H9 (cell line): ENCODE data around the gene ZNF732. TPM values are rescaled to one million over a fixed set of nuclear protein-coding genes. Genes with fewer than 3 reads are reported as not detected.

Source experiments
- DNase-seq: peaks from one replicate; pipeline ENCODE4 v3.0.0-alpha.2; 2017
- H2AFZ ChIP-seq: one replicate; pipeline ENCODE4 v1.6.1; 2013; ENCODE audit warnings: mild to moderate bottlenecking, low read length, control low read depth, moderate library complexity
- H2AK5ac ChIP-seq: 2 replicates; pipeline ENCODE4 v1.6.1; 2013; ENCODE audit warnings: low read length, control low read depth, mixed read lengths; ENCODE audit not compliant: insufficient read length
- H2BK120ac ChIP-seq: one replicate; pipeline ENCODE4 v1.6.1; 2013; ENCODE audit warnings: low read depth, mild to moderate bottlenecking, low read length, control low read depth, inconsistent platforms; ENCODE audit not compliant: poor library complexity, severe bottlenecking
- H2BK12ac ChIP-seq: 2 replicates; pipeline ENCODE4 v1.6.1; 2013; ENCODE audit warnings: low read length, control low read depth, mixed read lengths, low read depth; ENCODE audit not compliant: insufficient read length
- H2BK15ac ChIP-seq: 2 replicates; pipeline ENCODE4 v1.6.1; 2013; ENCODE audit warnings: low read depth, low read length, control low read depth
- H2BK20ac ChIP-seq: one replicate; pipeline ENCODE4 v1.6.1; 2013; ENCODE audit warnings: low read depth, mild to moderate bottlenecking, low read length, control low read depth, inconsistent platforms; ENCODE audit not compliant: poor library complexity, severe bottlenecking
- H2BK5ac ChIP-seq: 2 replicates; pipeline ENCODE4 v1.6.1; 2013; ENCODE audit warnings: low read length, control low read depth, mixed read lengths; ENCODE audit not compliant: insufficient read length
- H3K14ac ChIP-seq: 2 replicates; pipeline ENCODE4 v1.6.1; 2013; ENCODE audit warnings: low read length, control low read depth; ENCODE audit not compliant: insufficient read depth
- H3K18ac ChIP-seq: 2 replicates; pipeline ENCODE4 v1.6.1; 2013; ENCODE audit warnings: low read depth, mild to moderate bottlenecking, mixed read lengths, low read length, control low read depth; ENCODE audit not compliant: insufficient read length
- H3K23ac ChIP-seq: 2 replicates; pipeline ENCODE4 v1.6.1; 2013; ENCODE audit warnings: low read length, control low read depth, mixed read lengths, low read depth; ENCODE audit not compliant: insufficient read length
- H3K23me2 ChIP-seq: 2 replicates; pipeline ENCODE4 v1.6.1; 2013; ENCODE audit warnings: low read depth, mild to moderate bottlenecking, mixed read lengths, low read length, control low read depth; ENCODE audit not compliant: insufficient read length, poor library complexity, severe bottlenecking
- H3K27ac ChIP-seq: 2 replicates; pipeline ENCODE4 v1.5.1; 2013; ENCODE audit warnings: low read length, control low read depth, mixed read lengths, low read depth; ENCODE audit not compliant: insufficient read length
- H3K27me3 ChIP-seq: 2 replicates; pipeline ENCODE4 v1.6.1; 2013; ENCODE audit warnings: low read length, control low read depth, inconsistent platforms; ENCODE audit not compliant: insufficient read depth
- H3K4ac ChIP-seq: 2 replicates; pipeline ENCODE4 v1.6.1; 2013; ENCODE audit warnings: low read depth, mild to moderate bottlenecking, control low read depth, inconsistent platforms, low read length, moderate library complexity
- H3K4me1 ChIP-seq: 2 replicates; pipeline ENCODE4 v1.6.1; 2013; ENCODE audit warnings: low read length, control low read depth, inconsistent platforms; ENCODE audit not compliant: insufficient read depth
- H3K4me2 ChIP-seq: 2 replicates; pipeline ENCODE4 v1.6.1; 2013; ENCODE audit warnings: low read length, control low read depth, mixed read lengths; ENCODE audit not compliant: insufficient read length, insufficient read depth
- H3K56ac ChIP-seq: 2 replicates; pipeline ENCODE4 v1.6.1; 2013; ENCODE audit warnings: low read depth, mild to moderate bottlenecking, mixed read lengths, low read length, control low read depth; ENCODE audit not compliant: insufficient read length
- H3K79me1 ChIP-seq: 2 replicates; pipeline ENCODE4 v1.6.1; 2013; ENCODE audit warnings: low read depth, mild to moderate bottlenecking, moderate library complexity, low read length, control low read depth, inconsistent platforms; ENCODE audit not compliant: insufficient read depth, poor library complexity, severe bottlenecking
- H3K79me2 ChIP-seq: 2 replicates; pipeline ENCODE4 v1.6.1; 2013; ENCODE audit warnings: low read length, control low read depth, inconsistent platforms; ENCODE audit not compliant: insufficient read depth
- H3K9ac ChIP-seq: 2 replicates; pipeline ENCODE4 v1.6.1; 2013; ENCODE audit warnings: low read length, control low read depth, mixed read lengths; ENCODE audit not compliant: insufficient read length; ENCODE audit errors: extremely low read depth
- H3K9me3 ChIP-seq: one replicate; pipeline ENCODE4 v1.6.1; 2013; ENCODE audit warnings: low read depth, low read length, inconsistent platforms; ENCODE audit not compliant: control insufficient read depth
- H3T11ph ChIP-seq: one replicate; pipeline ENCODE4 v1.6.1; 2013; ENCODE audit warnings: mild to moderate bottlenecking, low read length, control low read depth, inconsistent platforms
- H4K20me1 ChIP-seq: one replicate; pipeline ENCODE4 v1.6.1; 2013; ENCODE audit not compliant: control insufficient read depth, insufficient read length, insufficient read depth
- H4K5ac ChIP-seq: 2 replicates; pipeline ENCODE4 v1.6.1; 2013; ENCODE audit warnings: low read depth, mild to moderate bottlenecking, mixed read lengths, low read length, control low read depth; ENCODE audit not compliant: insufficient read length
- H4K8ac ChIP-seq: replicated peaks from 2 replicates; pipeline ENCODE4 v1.6.1; 2013; ENCODE audit warnings: low read length, control low read depth, mixed read lengths, low read depth; ENCODE audit not compliant: insufficient read length
- H4K91ac ChIP-seq: 2 replicates; pipeline ENCODE4 v1.6.1; 2013; ENCODE audit warnings: low read depth, mild to moderate bottlenecking, moderate library complexity, mixed read lengths, low read length, control low read depth; ENCODE audit not compliant: insufficient read length
- H3K27ac Mint-ChIP-seq, 3 experiments: 2 replicates in 2 of 3; 3 replicates in 1 of 3; pipeline ENCODE4 v1.8.0; 2020 to 2021; ENCODE audit warnings: mixed read lengths in 3 of 3, mild to moderate bottlenecking in 1 of 3, moderate library complexity in 1 of 3
- H3K27me3 Mint-ChIP-seq: 2 replicates; pipeline ENCODE4 v1.8.0; 2021; ENCODE audit warnings: low read depth, mild to moderate bottlenecking, moderate library complexity, mixed read lengths
- H3K36me3 Mint-ChIP-seq, 3 experiments: 2 replicates in 2 of 3; 3 replicates in 1 of 3; pipeline ENCODE4 v1.8.0; 2020 to 2021; ENCODE audit warnings: low read depth in 3 of 3, mixed read lengths in 3 of 3; ENCODE audit not compliant: insufficient read depth in 1 of 3
- H3K4me1 Mint-ChIP-seq, 2 experiments: 2 replicates each; pipeline ENCODE4 v1.8.0; 2020; ENCODE audit warnings: mixed read lengths in 2 of 2
- H3K4me3 Mint-ChIP-seq, 2 experiments: 2 replicates in 1 of 2; 3 replicates in 1 of 2; pipeline ENCODE4 v1.8.0; 2020 to 2021; ENCODE audit warnings: mild to moderate bottlenecking in 2 of 2, mixed read lengths in 2 of 2, moderate library complexity in 1 of 2
- H3K9me3 Mint-ChIP-seq, 2 experiments: 2 replicates in 1 of 2; 3 replicates in 1 of 2; pipeline ENCODE4 v1.8.0; 2020; ENCODE audit warnings: mild to moderate bottlenecking in 2 of 2, mixed read lengths in 2 of 2, moderate library complexity in 1 of 2
- CTCF ChIP-seq: fragments of 200-600 bp; sonication (generic); conservative IDR thresholded peaks from 3 replicates; pipeline ENCODE4 v1.8.0; 2021; ENCODE audit warnings: antibody characterized with exemption, mild to moderate bottlenecking
- WGBS: extraction: QIAGEN DNeasy Blood & Tissue Kit; methylation state at CpG from one replicate; pipeline ENCODE4 v1.1.7; 2013; ENCODE audit warnings: missing lambda C conversion rate, low lambda C conversion rate, mixed read lengths; ENCODE audit not compliant: insufficient read length; ENCODE audit errors: extremely low coverage; 5-methylcytosine and 5-hydroxymethylcytosine counted together
- total RNA-seq: library from RNA; stranded (reverse); gene quantifications from 2 replicates; pipeline ENCODE4 v1.2.1, GENCODE V29; 2021

The ZNF732 gene
- total RNA-seq, 1 experiment from 2014 or later = 13.6 TPM

- peaks cover 8% of the 10 kb centered on the region for H3K4me1 ChIP-seq
- H3K36me3 Mint-ChIP-seq = peaks cover 30 to 54% (median 46%) of the 10 kb centered on the region in 3 experiments
- TF ChIP-seq CTCF = no peak
- H3K27me3 ChIP-seq = no peaks in the 10 kb centered on the region; the same call in 1 of the 2 replicates
- H3K4me3 Mint-ChIP-seq = peak overlapping the region; percentile 99
- no peak overlapping the region for H3K27ac ChIP-seq
- DNase-seq = no peak
- H3K4me2 ChIP-seq = peak overlapping the region; percentile 94
- no peak overlapping the region for H4K8ac ChIP-seq
- H2AFZ ChIP-seq = no peak overlapping the region
- peak overlapping the region in 2 of 3 experiments; percentile 83 to 92; a peak in 3 of 7 replicates for H3K27ac Mint-ChIP-seq
- H3K79me1 ChIP-seq = peaks cover 10% of the 10 kb centered on the region
- no peak overlapping the region for H2BK12ac ChIP-seq
- no peak overlapping the region for H3K56ac ChIP-seq
- peaks cover 7 to 66% of the 10 kb centered on the region in 2 experiments for H3K9me3 Mint-ChIP-seq
- no peak overlapping the region for H3T11ph ChIP-seq
- no peaks in the 10 kb centered on the region for H3K9me3 ChIP-seq
- no peak overlapping the region for H3K23ac ChIP-seq
- no peak overlapping the region for H2AK5ac ChIP-seq
- peaks cover 27% of the 10 kb centered on the region for H3K23me2 ChIP-seq
- H4K20me1 ChIP-seq = no peaks in the 10 kb centered on the region
- H2BK5ac ChIP-seq = no peak overlapping the region
- H2BK15ac ChIP-seq = no peak overlapping the region
- H3K4me1 Mint-ChIP-seq = peaks cover 14 to 27% of the 10 kb centered on the region in 2 experiments
- no peak overlapping the region for H4K91ac ChIP-seq
- H3K14ac ChIP-seq = no peak overlapping the region
- H3K9ac ChIP-seq = peak overlapping the region; percentile 91
- H2BK20ac ChIP-seq = no peak overlapping the region
- no peak overlapping the region for H2BK120ac ChIP-seq
- H3K79me2 ChIP-seq = peaks cover 36% of the 10 kb centered on the region
- no CpG with 5 or more reads among the region's 13 CpGs for WGBS
- no peak overlapping the region for H3K18ac ChIP-seq
- H3K27me3 Mint-ChIP-seq = peaks cover 10% of the 10 kb centered on the region
- no peak overlapping the region for H3K4ac ChIP-seq
- H4K5ac ChIP-seq = no peak overlapping the region
These were observed 33.5 kb upstream of the ZNF732 start for GRCh38 chr4:338759-339097.
